NB4 (cell line): ENCODE results near the gene TNFSF8.

Source experiments
- POLR2A ChIP-seq: IDR thresholded peaks from 2 replicates; pipeline ENCODE4 v1.6.1; 2011; ENCODE audit warnings: mild to moderate bottlenecking; ENCODE audit not compliant: insufficient read length; ENCODE audit errors: extremely low read depth
- TF ChIP-seq, protein P1 (sequence below): IDR thresholded peaks from one replicate; pipeline ENCODE4 v1.5.1; 2012; ENCODE audit warnings: low read depth, low read length
- TF ChIP-seq, protein P2 (sequence below): IDR thresholded peaks from 2 replicates; pipeline ENCODE4 v1.6.1; 2011; ENCODE audit warnings: low read depth, low read length

DNA sequence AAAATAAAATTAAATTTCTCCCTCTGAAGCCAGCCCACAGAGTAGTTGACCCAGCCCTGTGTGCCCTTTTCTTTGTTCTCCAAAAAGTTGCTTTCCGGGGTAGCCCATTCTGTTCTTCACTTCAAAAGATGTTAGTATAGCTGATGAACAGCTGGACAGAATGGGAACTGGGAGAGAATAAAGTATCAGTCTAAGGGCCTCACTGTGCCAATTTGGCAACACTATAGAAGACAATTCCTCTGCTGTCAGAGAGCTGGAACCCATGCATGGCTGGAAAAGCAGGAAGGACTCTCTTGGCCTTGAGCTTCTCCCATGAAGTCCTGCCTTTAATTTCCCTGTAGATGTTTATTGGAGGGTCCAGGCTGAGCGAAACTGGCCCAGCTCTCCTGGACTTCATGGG is 11.0 kb upstream of the TNFSF8 start:
- TF ChIP-seq, protein P1, sequence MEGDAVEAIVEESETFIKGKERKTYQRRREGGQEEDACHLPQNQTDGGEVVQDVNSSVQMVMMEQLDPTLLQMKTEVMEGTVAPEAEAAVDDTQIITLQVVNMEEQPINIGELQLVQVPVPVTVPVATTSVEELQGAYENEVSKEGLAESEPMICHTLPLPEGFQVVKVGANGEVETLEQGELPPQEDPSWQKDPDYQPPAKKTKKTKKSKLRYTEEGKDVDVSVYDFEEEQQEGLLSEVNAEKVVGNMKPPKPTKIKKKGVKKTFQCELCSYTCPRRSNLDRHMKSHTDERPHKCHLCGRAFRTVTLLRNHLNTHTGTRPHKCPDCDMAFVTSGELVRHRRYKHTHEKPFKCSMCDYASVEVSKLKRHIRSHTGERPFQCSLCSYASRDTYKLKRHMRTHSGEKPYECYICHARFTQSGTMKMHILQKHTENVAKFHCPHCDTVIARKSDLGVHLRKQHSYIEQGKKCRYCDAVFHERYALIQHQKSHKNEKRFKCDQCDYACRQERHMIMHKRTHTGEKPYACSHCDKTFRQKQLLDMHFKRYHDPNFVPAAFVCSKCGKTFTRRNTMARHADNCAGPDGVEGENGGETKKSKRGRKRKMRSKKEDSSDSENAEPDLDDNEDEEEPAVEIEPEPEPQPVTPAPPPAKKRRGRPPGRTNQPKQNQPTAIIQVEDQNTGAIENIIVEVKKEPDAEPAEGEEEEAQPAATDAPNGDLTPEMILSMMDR: no peak
- TF ChIP-seq, protein P2, sequence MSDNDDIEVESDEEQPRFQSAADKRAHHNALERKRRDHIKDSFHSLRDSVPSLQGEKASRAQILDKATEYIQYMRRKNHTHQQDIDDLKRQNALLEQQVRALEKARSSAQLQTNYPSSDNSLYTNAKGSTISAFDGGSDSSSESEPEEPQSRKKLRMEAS: no peak
- TF ChIP-seq POLR2A: no peak
